Body of pancreas (tissue), 4 donors: ENCODE data around the gene TMEM109.

ENCODE experiments used
- CTCF ChIP-seq, 7 experiments: fragments of 450-650 bp in 4 of 7; fragments of 200-600 bp in 3 of 7; sonication (generic) in 3 of 7; IDR thresholded peaks; one replicate each; pipeline ENCODE4 v1.5.1; 2016 to 2019; ENCODE audit warnings: antibody characterized with exemption in 7 of 7
- POLR2A ChIP-seq, 3 donors: fragments of 450-650 bp; IDR thresholded peaks; one replicate each; pipeline ENCODE4 v1.6.1; 2016; ENCODE audit warnings: antibody characterized with exemption in 3 of 3, mild to moderate bottlenecking in 2 of 3

- TF ChIP-seq CTCF (IDR thresholded peaks at IDR 0.05) (no peak), POLR2A (IDR thresholded peaks at IDR 0.05) (no peak)
Measured at GRCh38 chr11:60927600-60927999, 13.6 kb downstream of the TMEM109 start.
